ENCODE measurements around the gene CLASP1.
"Not testable (repeated sequence)": the region's sequence is repeated elsewhere in the genome, so short reads cannot be mapped to it uniquely, and the experiment has no call there.

Gene CLASP1

GRCh38 chr2:121649149-121649595 lies at the start of gene CLASP1:
TSS of gene CLASP1 (minus strand) at chr2:121649462. CDS start at chr2:121605895, 43,567 bp downstream.
- no peak for DNase-seq

- DNase-seq = no peak
Measured at GRCh38 chr2:121698318-121698930, 49.2 kb upstream of the CLASP1 start.

- no peak for DNase-seq
Measured at GRCh38 chr2:121697108-121697631, 47.9 kb upstream of the CLASP1 start.

- DNase-seq = no peak
Measured at GRCh38 chr2:121696410-121696930, 47.2 kb upstream of the CLASP1 start.

- no peak for DNase-seq
Measured at GRCh38 chr2:121695171-121695451, 45.8 kb upstream of the CLASP1 start.

- no peak for DNase-seq
Measured at GRCh38 chr2:121694398-121695170, 45.3 kb upstream of the CLASP1 start.

GRCh38 chr2:121690572-121690971 lies 41.3 kb upstream of the CLASP1 start:
- not testable (repeated sequence) for DNase-seq

GRCh38 chr2:121690095-121690494 lies 40.8 kb upstream of the CLASP1 start:
- no peak for DNase-seq

- peak; percentile 46 for DNase-seq
Measured at GRCh38 chr2:121689356-121689755, 40.1 kb upstream of the CLASP1 start.

- DNase-seq = no peak
Measured at GRCh38 chr2:121688820-121689219, 39.6 kb upstream of the CLASP1 start.

GRCh38 chr2:121686902-121687301 lies 37.6 kb upstream of the CLASP1 start:
- no peak for DNase-seq

- DNase-seq = no peak
Measured at GRCh38 chr2:121686218-121686617, 37.0 kb upstream of the CLASP1 start.

- DNase-seq = no peak
Measured at GRCh38 chr2:121682396-121683298, 33.4 kb upstream of the CLASP1 start.

GRCh38 chr2:121677855-121678254 lies 28.6 kb upstream of the CLASP1 start:
- no peak for DNase-seq

- not testable (repeated sequence) for DNase-seq
Measured at GRCh38 chr2:121671621-121672020, 22.4 kb upstream of the CLASP1 start.

GRCh38 chr2:121670181-121670580 lies 20.9 kb upstream of the CLASP1 start:
- DNase-seq = no peak

GRCh38 chr2:121667618-121668017 lies 18.4 kb upstream of the CLASP1 start:
- no peak for DNase-seq

GRCh38 chr2:121666042-121666441 lies 16.8 kb upstream of the CLASP1 start:
- no peak for DNase-seq

GRCh38 chr2:121665504-121665903 lies 16.2 kb upstream of the CLASP1 start:
- DNase-seq = no peak

GRCh38 chr2:121664713-121665112 lies 15.5 kb upstream of the CLASP1 start:
- DNase-seq = no peak

GRCh38 chr2:121664086-121664485 lies 14.8 kb upstream of the CLASP1 start:
- no peak for DNase-seq

- DNase-seq = no peak
Measured at GRCh38 chr2:121663434-121663833, 14.2 kb upstream of the CLASP1 start.

GRCh38 chr2:121662656-121663055 lies 13.4 kb upstream of the CLASP1 start:
- no peak for DNase-seq
